GM12892 (cell line): Measurements from ENCODE around the gene MRPS27.

Experiments
- POLR2A ChIP-seq: IDR thresholded peaks from 2 replicates; pipeline ENCODE4 v1.6.1; 2011; ENCODE audit warnings: low read depth, low read length, control low read depth
- POLR2AphosphoS5 ChIP-seq: IDR thresholded peaks from 2 replicates; pipeline ENCODE4 v1.6.1; 2011; ENCODE audit warnings: low read depth, low read length, control low read depth
- TAF1 ChIP-seq: IDR thresholded peaks from 2 replicates; pipeline ENCODE4 v1.6.1; 2011; ENCODE audit warnings: low read depth, mild to moderate bottlenecking, control low read depth, low read length, borderline replicate concordance

GRCh38 chr5:72195581-72195980 lies 124.5 kb downstream of the MRPS27 start:
- TF ChIP-seq TAF1 (no peak), POLR2AphosphoS5 (no peak), POLR2A (no peak)
